PC-9 (cell line): ENCODE data around the gene GLMN. TPM values are rescaled to one million over a fixed set of nuclear protein-coding genes. Genes with fewer than 3 reads are reported as not detected.

Experiments
- BruUV-seq: library from RNA; stranded (reverse); fragments of 400-500 nt; replicated peaks from 2 replicates; lab custom pipeline; 2021; lab: Mats Ljungman, UMichigan
- CTCF ChIA-PET: fragments of 300-600 bp; sonication (Branson Sonifier 250); formaldehyde crosslinking; loops from one replicate; lab custom pipeline; 2022; ENCODE audit warnings: antibody characterized with exemption; lab: Charles Lee
- POLR2A ChIA-PET: fragments of 300-600 bp; sonication (Branson Sonifier 250); formaldehyde crosslinking; loops from one replicate; lab custom pipeline; 2022; ENCODE audit warnings: antibody characterized with exemption; ENCODE audit not compliant: unreplicated experiment; lab: Charles Lee
- DNase-seq, 2 experiments: peaks; one replicate each; pipeline versions ENCODE4 v3.0.0 to v3.0.0-alpha.2; 2015 to 2022; ENCODE audit warnings: mixed read lengths in 1 of 2
- H2AFZ ChIP-seq: fragments of 200-600 bp; sonication (generic); 2 replicates; pipeline ENCODE4 v1.8.1; 2017; ENCODE audit warnings: antibody characterized with exemption
- H3F3A ChIP-seq: fragments of 200-600 bp; sonication (generic); 2 replicates; pipeline ENCODE4 v1.8.1; 2017; ENCODE audit warnings: antibody characterized with exemption, mild to moderate bottlenecking, low read depth; ENCODE audit not compliant: insufficient read depth
- H3K27ac ChIP-seq: fragments of 200-600 bp; sonication (generic); 2 replicates; pipeline ENCODE4 v1.6.1; 2016; ENCODE audit warnings: mixed run types
- H3K27me3 ChIP-seq: fragments of 200-600 bp; sonication (generic); 2 replicates; pipeline ENCODE4 v1.6.1; 2016; ENCODE audit warnings: low read depth, mixed run types; ENCODE audit not compliant: insufficient read depth
- H3K36me3 ChIP-seq: fragments of 200-600 bp; sonication (generic); 2 replicates; pipeline ENCODE4 v1.6.1; 2016; ENCODE audit warnings: low read depth, mixed run types
- H3K4me1 ChIP-seq: fragments of 200-600 bp; sonication (generic); replicated peaks from 2 replicates; pipeline ENCODE4 v1.6.1; 2016; ENCODE audit warnings: mixed run types; ENCODE audit not compliant: insufficient read depth
- H3K4me2 ChIP-seq: fragments of 200-600 bp; sonication (generic); 2 replicates; pipeline ENCODE4 v1.6.1; 2017; ENCODE audit warnings: mixed run types
- H3K4me3 ChIP-seq: fragments of 200-600 bp; sonication (generic); 2 replicates; pipeline ENCODE4 v1.6.1; 2016; ENCODE audit warnings: mixed run types
- H3K79me2 ChIP-seq: fragments of 200-600 bp; sonication (generic); 2 replicates; pipeline ENCODE4 v1.6.1; 2017; ENCODE audit warnings: low read depth, mixed run types
- H3K9me2 ChIP-seq: fragments of 200-600 bp; sonication (generic); 2 replicates; pipeline ENCODE4 v1.8.1; 2017; ENCODE audit warnings: mild to moderate bottlenecking; ENCODE audit not compliant: insufficient read depth
- H3K9me3 ChIP-seq: fragments of 200-600 bp; sonication (generic); 2 replicates; pipeline ENCODE4 v1.8.1; 2016; ENCODE audit warnings: low read depth; ENCODE audit not compliant: insufficient read depth
- H4K20me1 ChIP-seq: fragments of 200-600 bp; sonication (generic); 2 replicates; pipeline ENCODE4 v1.8.1; 2017; ENCODE audit not compliant: insufficient read depth
- CTCF ChIP-seq: fragments of 200-600 bp; sonication (generic); conservative IDR thresholded peaks from 2 replicates; pipeline ENCODE4 v1.6.1; 2017; ENCODE audit warnings: mixed run types, antibody characterized with exemption, mild to moderate bottlenecking, moderate library complexity
- EZH2 ChIP-seq: fragments of 200-600 bp; sonication (generic); IDR thresholded peaks from 2 replicates; pipeline ENCODE4 v1.8.0; 2017; ENCODE audit warnings: antibody characterized with exemption, low read depth
- intact Hi-C: fragments of 100-400 bp; cut with micrococcal nuclease; formaldehyde crosslinking; loops from one replicate; pipeline ENCODE4 v1.10.0; 2022; ENCODE audit not compliant: unreplicated experiment
- total RNA-seq: library from RNA; stranded (reverse); gene quantifications from 2 replicates; pipeline ENCODE4 v1.2.3, GENCODE V29; 2021

GLMN gene
- total RNA-seq, 1 experiment from 2014 or later: 7.4 TPM

- Histone ChIP-seq H3K27me3 (no peaks in the 10 kb centered on the region), H3K36me3 (no peaks in the 10 kb centered on the region), H3K79me2 (no peaks in the 10 kb centered on the region), H4K20me1 (no peaks in the 10 kb centered on the region), H2AFZ (no peak overlapping the region), H3K9me3 (no peaks in the 10 kb centered on the region), H3F3A (no peaks in the 10 kb centered on the region), H3K4me3 (no peak overlapping the region), H3K4me2 (no peak overlapping the region), H3K9me2 (no peaks in the 10 kb centered on the region), H3K27ac (no peak overlapping the region), H3K4me1 (no peaks in the 10 kb centered on the region)
- no TSS peak for BruUV-seq
- intact Hi-C loops: no loop called here
- TF ChIP-seq EZH2 (no peak), CTCF (no peak)
- no peak for DNase-seq
- POLR2A ChIA-PET: no interaction called here
- CTCF ChIA-PET: no interaction called here
Measured at GRCh38 chr1:92240034-92240433, 58.8 kb downstream of the GLMN start.

GRCh38 chr1:92230736-92231135 lies 68.1 kb downstream of the GLMN start:
- Histone ChIP-seq H3K4me1 (no peaks in the 10 kb centered on the region), H3F3A (no peaks in the 10 kb centered on the region), H3K4me2 (no peak overlapping the region), H3K79me2 (no peaks in the 10 kb centered on the region), H3K36me3 (no peaks in the 10 kb centered on the region), H2AFZ (no peak overlapping the region), H3K4me3 (no peak overlapping the region), H3K9me2 (no peaks in the 10 kb centered on the region), H3K27ac (no peak overlapping the region), H3K27me3 (no peaks in the 10 kb centered on the region), H4K20me1 (no peaks in the 10 kb centered on the region), H3K9me3 (no peaks in the 10 kb centered on the region)
- CTCF ChIA-PET: no interaction called here
- no TSS peak for BruUV-seq
- TF ChIP-seq CTCF (no peak), EZH2 (no peak)
- intact Hi-C loops: no loop called here
- POLR2A ChIA-PET: interaction anchor here (0.7 kb wide), 1 partner anchor 415 kb away, joined by 3 read pairs; no protein-coding TSS in a partner anchor
- DNase-seq: no peak

- no peaks in the 10 kb centered on the region for H3K9me2 ChIP-seq
- no peak for DNase-seq
- H3K4me2 ChIP-seq: no peak overlapping the region
- no peaks in the 10 kb centered on the region for H3K79me2 ChIP-seq
- no peak overlapping the region for H3K27ac ChIP-seq
- CTCF ChIA-PET: no interaction called here
- H3K27me3 ChIP-seq: no peaks in the 10 kb centered on the region
- no peaks in the 10 kb centered on the region for H4K20me1 ChIP-seq
- no peak overlapping the region for H2AFZ ChIP-seq
- no peaks in the 10 kb centered on the region for H3K36me3 ChIP-seq
- POLR2A ChIA-PET: no interaction called here
- intact Hi-C loops: no loop called here
- H3F3A ChIP-seq: no peaks in the 10 kb centered on the region
- H3K4me1 ChIP-seq: no peaks in the 10 kb centered on the region
- H3K9me3 ChIP-seq: no peaks in the 10 kb centered on the region
- TF ChIP-seq EZH2 (no peak), CTCF (no peak)
- BruUV-seq: no TSS peak
- H3K4me3 ChIP-seq: no peak overlapping the region
Measured at GRCh38 chr1:92228401-92228800, 70.4 kb downstream of the GLMN start.
